SK-N-SH (cell line): ENCODE data around the gene CHMP1A. TPM values are rescaled to one million over a fixed set of nuclear protein-coding genes. Genes with fewer than 3 reads are reported as not detected.
A peak's percentile ranks its signal among the peaks of the same experiment; 100 is the strongest.

Experiments
- CTCF ChIA-PET: fragments of 300-600, 350-600 bp; formaldehyde crosslinking; extraction: SDS; loops from one replicate; lab custom pipeline; 2021; lab: Yijun Ruan, JAX
- POLR2A ChIA-PET: fragments of 350-600 bp; sonication (Branson Sonifier 250); formaldehyde crosslinking; extraction: SDS; loops from one replicate; lab custom pipeline; 2020; ENCODE audit warnings: antibody characterized with exemption, inconsistent platforms; lab: Yijun Ruan, JAX
- DNase-seq: peaks from one replicate; pipeline ENCODE4 v3.0.0; 2012
- H2AFZ ChIP-seq: fragments of 200-600 bp; sonication (generic); 2 replicates; pipeline ENCODE4 v1.8.1; 2016; ENCODE audit warnings: antibody characterized with exemption, mild to moderate bottlenecking, low read depth
- H3F3A ChIP-seq: fragments of 200-600 bp; sonication (generic); replicated peaks from 2 replicates; pipeline ENCODE3; 2016; ENCODE audit warnings: antibody characterized with exemption, mild to moderate bottlenecking; ENCODE audit not compliant: insufficient read depth
- H3K27ac ChIP-seq, 2 experiments: fragments of 200-500 bp in 1 of 2; fragments of 200-600 bp in 1 of 2; sonication (Bioruptor generic) in 1 of 2; sonication (generic), shearing (Covaris generic) in 1 of 2; 2 replicates each; pipeline versions ENCODE4 v1.5.1 to v1.6.1; 2014 to 2016; ENCODE audit warnings: low read depth in 2 of 2, inconsistent platforms in 1 of 2, low read length in 1 of 2, mild to moderate bottlenecking in 1 of 2, mixed read lengths in 1 of 2
- H3K27me3 ChIP-seq: fragments of 200-600 bp; sonication (generic), shearing (Covaris generic); 2 replicates; pipeline ENCODE4 v1.6.1; 2016; ENCODE audit warnings: mixed run types; ENCODE audit not compliant: insufficient read depth
- H3K36me3 ChIP-seq, 2 experiments: fragments of 200-500 bp in 1 of 2; fragments of 200-600 bp in 1 of 2; sonication (Bioruptor generic) in 1 of 2; sonication (generic) in 1 of 2; replicated peaks in 1 of 2; 2 replicates each; pipeline versions ENCODE3 to v1.5.1; 2014 to 2016; ENCODE audit warnings: low read length in 1 of 2, mild to moderate bottlenecking in 1 of 2; ENCODE audit not compliant: insufficient read depth in 2 of 2, control insufficient read depth in 1 of 2
- H3K4me1 ChIP-seq, 2 experiments: fragments of 200-500 bp in 1 of 2; fragments of 200-600 bp in 1 of 2; sonication (Bioruptor generic) in 1 of 2; sonication (generic), shearing (Covaris generic) in 1 of 2; 2 replicates each; pipeline versions ENCODE4 v1.5.1 to v1.6.1; 2014 to 2016; ENCODE audit warnings: low read depth in 1 of 2, low read length in 1 of 2, mixed run types in 1 of 2; ENCODE audit not compliant: insufficient read depth in 2 of 2, control insufficient read depth in 1 of 2
- H3K4me2 ChIP-seq: fragments of 200-600 bp; sonication (generic), shearing (Covaris generic); 2 replicates; pipeline ENCODE4 v1.6.1; 2017; ENCODE audit warnings: mixed run types
- H3K4me3 ChIP-seq, 2 experiments: fragments of 200-500 bp in 1 of 2; fragments of 200-600 bp in 1 of 2; sonication (Bioruptor generic) in 1 of 2; sonication (generic), shearing (Covaris generic) in 1 of 2; 2 replicates each; pipeline versions ENCODE4 v1.5.1 to v1.8.1; 2014 to 2016; ENCODE audit warnings: low read depth in 2 of 2, inconsistent platforms in 1 of 2, low read length in 1 of 2, mild to moderate bottlenecking in 1 of 2, mixed read lengths in 1 of 2, moderate library complexity in 1 of 2
- H3K79me2 ChIP-seq: fragments of 200-600 bp; sonication (generic); 2 replicates; pipeline ENCODE4 v1.8.1; 2017; ENCODE audit warnings: mild to moderate bottlenecking; ENCODE audit not compliant: insufficient read depth
- H3K9ac ChIP-seq: fragments of 200-600 bp; sonication (generic); 2 replicates; pipeline ENCODE4 v1.6.1; 2017; ENCODE audit warnings: mixed run types
- H3K9me2 ChIP-seq: fragments of 200-600 bp; sonication (generic); 2 replicates; pipeline ENCODE4 v1.6.1; 2017; ENCODE audit warnings: mixed run types
- H3K9me3 ChIP-seq: fragments of 200-600 bp; sonication (generic); 2 replicates; pipeline ENCODE4 v1.6.1; 2017; ENCODE audit warnings: mixed run types, mild to moderate bottlenecking, moderate library complexity
- H4K20me1 ChIP-seq: fragments of 200-600 bp; sonication (generic); 2 replicates; pipeline ENCODE4 v1.6.1; 2017; ENCODE audit warnings: mild to moderate bottlenecking, mixed run types; ENCODE audit not compliant: insufficient read depth
- EP300 ChIP-seq, 2 experiments: IDR thresholded peaks; 2 replicates each; pipeline versions ENCODE4 v1.4.0 to v1.6.1; 2012; ENCODE audit warnings: borderline replicate concordance in 1 of 2, low read depth in 1 of 2, low read length in 1 of 2
- EZH2phosphoT487 ChIP-seq: fragments of 200-600 bp; sonication (generic); IDR thresholded peaks from 2 replicates; pipeline ENCODE4 v1.6.1; 2017; ENCODE audit warnings: low read depth, mixed run types, mild to moderate bottlenecking, antibody characterized with exemption, moderate library complexity, borderline replicate concordance
- FOSL2 ChIP-seq: IDR thresholded peaks from 2 replicates; pipeline ENCODE4 v1.4.0; 2012; ENCODE audit warnings: low read depth, mild to moderate bottlenecking, moderate library complexity, borderline replicate concordance
- FOXJ3 ChIP-seq: sonication (generic); formaldehyde crosslinking; IDR thresholded peaks from 2 replicates; pipeline ENCODE4 v1.5.1; 2020; ENCODE audit warnings: mild to moderate bottlenecking, missing genetic modification reagents
- GABPA ChIP-seq: IDR thresholded peaks from 2 replicates; pipeline ENCODE4 v1.4.0; 2012; ENCODE audit warnings: low read depth, mild to moderate bottlenecking
- GATA2 ChIP-seq: sonication (generic); formaldehyde crosslinking; IDR thresholded peaks from 2 replicates; pipeline ENCODE4 v1.5.0; 2020; ENCODE audit warnings: mild to moderate bottlenecking, missing genetic modification reagents
- IRF3 ChIP-seq: fragments of 150-350 bp; IDR thresholded peaks from 2 replicates; pipeline ENCODE4 v1.6.1; 2016; ENCODE audit warnings: mild to moderate bottlenecking, low read depth, low read length
- NRF1 ChIP-seq: IDR thresholded peaks from 2 replicates; pipeline ENCODE4 v1.6.1; 2012; ENCODE audit warnings: low read depth, mild to moderate bottlenecking, low read length
- POLR2AphosphoS5 ChIP-seq: IDR thresholded peaks from 2 replicates; pipeline ENCODE4 v1.6.1; 2012; ENCODE audit warnings: low read depth, low read length
- RAD21 ChIP-seq: IDR thresholded peaks from 2 replicates; pipeline ENCODE4 v1.6.1; 2012; ENCODE audit warnings: mild to moderate bottlenecking, low read length
- RFX5 ChIP-seq: IDR thresholded peaks from 2 replicates; pipeline ENCODE4 v1.6.1; 2012; ENCODE audit warnings: mild to moderate bottlenecking, improper control_type of control experiment, low read length
- RXRA ChIP-seq: IDR thresholded peaks from 2 replicates; pipeline ENCODE4 v1.4.0; 2012; ENCODE audit warnings: low read depth, mild to moderate bottlenecking, borderline replicate concordance
- SIN3A ChIP-seq: IDR thresholded peaks from 2 replicates; pipeline ENCODE4 v1.6.1; 2012; ENCODE audit warnings: low read depth, mild to moderate bottlenecking, low read length, moderate library complexity, borderline replicate concordance
- TCF12 ChIP-seq: IDR thresholded peaks from 2 replicates; pipeline ENCODE4 v1.4.0; 2012
- TEAD4 ChIP-seq: IDR thresholded peaks from 2 replicates; pipeline ENCODE4 v1.4.0; 2012; ENCODE audit warnings: mild to moderate bottlenecking, borderline replicate concordance; ENCODE audit not compliant: insufficient read depth
- YY1 ChIP-seq: IDR thresholded peaks from 2 replicates; pipeline ENCODE4 v1.4.0; 2012; ENCODE audit warnings: low read depth, mild to moderate bottlenecking
- WGBS: methylation state at CpG from one replicate; pipeline ENCODE4 v1.1.6; 2017; ENCODE audit warnings: low lambda C conversion rate; 5-methylcytosine and 5-hydroxymethylcytosine counted together
- polyA plus RNA-seq, 3 experiments: library from polyadenylated mRNA; depleted of rRNA; stranded (reverse); fragments of >200 nt; gene quantifications; 2 replicates each; pipeline ENCODE4 v1.2.3, GENCODE V29; 2012
- TF ChIP-seq, protein P1 (sequence below): IDR thresholded peaks from 2 replicates; pipeline ENCODE4 v1.4.0; 2012; ENCODE audit warnings: low read depth, borderline replicate concordance
- TF ChIP-seq, protein P2 (sequence below): IDR thresholded peaks from 2 replicates; pipeline ENCODE4 v1.6.1; 2012; ENCODE audit warnings: mild to moderate bottlenecking, low read depth, low read length, moderate library complexity
- TF ChIP-seq, protein P3 (sequence below): fragments of 150-350 bp; IDR thresholded peaks from 2 replicates; pipeline ENCODE4 v1.6.1; 2017; ENCODE audit warnings: antibody characterized with exemption, low read length, low read depth, borderline replicate concordance

Gene CHMP1A
- polyA plus RNA-seq, 1 of the 3 experiments (the other 2 are of a cell fraction) = 138 TPM

DNA sequence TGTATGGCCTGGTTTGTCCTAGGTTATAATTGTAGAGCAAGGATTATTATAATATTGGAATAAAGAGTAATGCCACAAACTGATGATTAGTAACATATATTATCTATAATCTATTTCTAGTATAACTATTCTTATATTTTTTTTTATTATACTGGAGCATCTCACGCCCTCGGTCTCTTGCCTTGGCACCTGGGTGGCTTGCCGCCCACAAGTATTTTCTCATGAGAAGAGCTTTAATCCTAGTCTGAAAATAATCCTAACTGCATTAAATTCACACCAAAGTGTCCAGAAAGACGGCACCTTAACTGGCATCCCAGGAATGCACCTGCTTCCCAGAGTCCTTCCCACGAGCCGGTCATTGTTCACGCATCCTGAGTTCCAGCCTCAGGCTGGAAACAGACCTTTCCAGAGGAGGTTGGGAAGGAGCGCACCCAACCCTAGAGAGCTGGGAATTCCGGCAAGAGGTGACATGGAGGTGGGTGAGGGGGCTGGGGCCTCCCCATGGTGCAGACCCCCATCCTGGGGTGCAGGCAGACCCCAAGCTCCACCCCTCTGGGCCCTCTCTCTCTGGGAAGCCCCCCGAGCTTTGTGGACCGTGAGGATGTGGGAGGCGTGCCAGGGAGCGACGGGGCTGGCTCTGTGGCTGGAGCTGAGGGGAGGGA lies 15.9 kb downstream of the CHMP1A start:
- no peak for DNase-seq
- H3K9me3 ChIP-seq = no peaks in the 10 kb centered on the region
- WGBS = 50% methylated on average over 7 of the region's 14 CpGs
- no peaks in the 10 kb centered on the region for H3K79me2 ChIP-seq
- H3K4me1 ChIP-seq = peaks cover 0 to 5% of the 10 kb centered on the region in 2 experiments; a peak in 1 of 4 replicates
- H3F3A ChIP-seq = peaks cover 6% of the 10 kb centered on the region
- no peak overlapping the region for H3K27ac ChIP-seq
- no peaks in the 10 kb centered on the region for H3K9me2 ChIP-seq
- H3K36me3 ChIP-seq = peaks cover 0 to 23% of the 10 kb centered on the region in 2 experiments
- H4K20me1 ChIP-seq = no peaks in the 10 kb centered on the region
- H3K9ac ChIP-seq = no peak overlapping the region
- H2AFZ ChIP-seq = no peak overlapping the region
- TF ChIP-seq SIN3A = no peak
- no peak for TF ChIP-seq GABPA
- no peak for TF ChIP-seq TCF12
- no peak for TF ChIP-seq TEAD4
- TF ChIP-seq FOSL2 = no peak
- TF ChIP-seq, protein P1, sequence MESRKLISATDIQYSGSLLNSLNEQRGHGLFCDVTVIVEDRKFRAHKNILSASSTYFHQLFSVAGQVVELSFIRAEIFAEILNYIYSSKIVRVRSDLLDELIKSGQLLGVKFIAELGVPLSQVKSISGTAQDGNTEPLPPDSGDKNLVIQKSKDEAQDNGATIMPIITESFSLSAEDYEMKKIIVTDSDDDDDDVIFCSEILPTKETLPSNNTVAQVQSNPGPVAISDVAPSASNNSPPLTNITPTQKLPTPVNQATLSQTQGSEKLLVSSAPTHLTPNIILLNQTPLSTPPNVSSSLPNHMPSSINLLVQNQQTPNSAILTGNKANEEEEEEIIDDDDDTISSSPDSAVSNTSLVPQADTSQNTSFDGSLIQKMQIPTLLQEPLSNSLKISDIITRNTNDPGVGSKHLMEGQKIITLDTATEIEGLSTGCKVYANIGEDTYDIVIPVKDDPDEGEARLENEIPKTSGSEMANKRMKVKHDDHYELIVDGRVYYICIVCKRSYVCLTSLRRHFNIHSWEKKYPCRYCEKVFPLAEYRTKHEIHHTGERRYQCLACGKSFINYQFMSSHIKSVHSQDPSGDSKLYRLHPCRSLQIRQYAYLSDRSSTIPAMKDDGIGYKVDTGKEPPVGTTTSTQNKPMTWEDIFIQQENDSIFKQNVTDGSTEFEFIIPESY = no peak
- no peak for TF ChIP-seq RXRA
- no peak for TF ChIP-seq YY1
- no peak for TF ChIP-seq RAD21
- no peak for TF ChIP-seq EZH2phosphoT487
- TF ChIP-seq, protein P2, sequence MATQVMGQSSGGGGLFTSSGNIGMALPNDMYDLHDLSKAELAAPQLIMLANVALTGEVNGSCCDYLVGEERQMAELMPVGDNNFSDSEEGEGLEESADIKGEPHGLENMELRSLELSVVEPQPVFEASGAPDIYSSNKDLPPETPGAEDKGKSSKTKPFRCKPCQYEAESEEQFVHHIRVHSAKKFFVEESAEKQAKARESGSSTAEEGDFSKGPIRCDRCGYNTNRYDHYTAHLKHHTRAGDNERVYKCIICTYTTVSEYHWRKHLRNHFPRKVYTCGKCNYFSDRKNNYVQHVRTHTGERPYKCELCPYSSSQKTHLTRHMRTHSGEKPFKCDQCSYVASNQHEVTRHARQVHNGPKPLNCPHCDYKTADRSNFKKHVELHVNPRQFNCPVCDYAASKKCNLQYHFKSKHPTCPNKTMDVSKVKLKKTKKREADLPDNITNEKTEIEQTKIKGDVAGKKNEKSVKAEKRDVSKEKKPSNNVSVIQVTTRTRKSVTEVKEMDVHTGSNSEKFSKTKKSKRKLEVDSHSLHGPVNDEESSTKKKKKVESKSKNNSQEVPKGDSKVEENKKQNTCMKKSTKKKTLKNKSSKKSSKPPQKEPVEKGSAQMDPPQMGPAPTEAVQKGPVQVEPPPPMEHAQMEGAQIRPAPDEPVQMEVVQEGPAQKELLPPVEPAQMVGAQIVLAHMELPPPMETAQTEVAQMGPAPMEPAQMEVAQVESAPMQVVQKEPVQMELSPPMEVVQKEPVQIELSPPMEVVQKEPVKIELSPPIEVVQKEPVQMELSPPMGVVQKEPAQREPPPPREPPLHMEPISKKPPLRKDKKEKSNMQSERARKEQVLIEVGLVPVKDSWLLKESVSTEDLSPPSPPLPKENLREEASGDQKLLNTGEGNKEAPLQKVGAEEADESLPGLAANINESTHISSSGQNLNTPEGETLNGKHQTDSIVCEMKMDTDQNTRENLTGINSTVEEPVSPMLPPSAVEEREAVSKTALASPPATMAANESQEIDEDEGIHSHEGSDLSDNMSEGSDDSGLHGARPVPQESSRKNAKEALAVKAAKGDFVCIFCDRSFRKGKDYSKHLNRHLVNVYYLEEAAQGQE = no peak
- no peak for TF ChIP-seq NRF1
- TF ChIP-seq RFX5 = no peak
- TF ChIP-seq IRF3 = no peak
- TF ChIP-seq EP300 (IDR thresholded peaks at IDR 0.05; ENCODE audit: borderline replicate concordance in 1 of 2, low read depth in 1 of 2, low read length in 1 of 2) = no peak
- TF ChIP-seq GATA2 (CRISPR knock-in tag) = no peak
- TF ChIP-seq POLR2AphosphoS5 = no peak
- no peak for TF ChIP-seq FOXJ3 (CRISPR knock-in tag)
- TF ChIP-seq, protein P3, sequence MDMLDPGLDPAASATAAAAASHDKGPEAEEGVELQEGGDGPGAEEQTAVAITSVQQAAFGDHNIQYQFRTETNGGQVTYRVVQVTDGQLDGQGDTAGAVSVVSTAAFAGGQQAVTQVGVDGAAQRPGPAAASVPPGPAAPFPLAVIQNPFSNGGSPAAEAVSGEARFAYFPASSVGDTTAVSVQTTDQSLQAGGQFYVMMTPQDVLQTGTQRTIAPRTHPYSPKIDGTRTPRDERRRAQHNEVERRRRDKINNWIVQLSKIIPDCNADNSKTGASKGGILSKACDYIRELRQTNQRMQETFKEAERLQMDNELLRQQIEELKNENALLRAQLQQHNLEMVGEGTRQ = no peak
- 0 out of 4 replicates have a peak overlapping the region, but pooled peaks of 1 of the 2 experiments have one; percentile 22 for H3K4me3 ChIP-seq
- H3K4me2 ChIP-seq = peak overlapping the region; percentile 15; the same call in 1 of the 2 replicates
- no peaks in the 10 kb centered on the region for H3K27me3 ChIP-seq
- CTCF ChIA-PET = interaction anchor here (0.6 to 4.0 kb wide), 22 partner anchors 8 to 904 kb away, joined by 3 to 44 read pairs (median 4); partner anchors contain the start of gene DPEP1
- POLR2A ChIA-PET = interaction anchor here (1.3 kb wide), 1 partner anchor 27 kb away, joined by 3 read pairs; no protein-coding TSS in a partner anchor
